Measurements from ENCODE around the gene ABCD4.
"Not testable (repeated sequence)": the region's sequence is repeated elsewhere in the genome, so short reads cannot be mapped to it uniquely, and the experiment has no call there.

The ABCD4 gene

GRCh38 chr14:74302634-74303569 lies at the start of gene ABCD4:
Gene ABCD4, minus strand, starts transcription at chr14:74302934. Its CDS starts 22 bp downstream, at chr14:74302912.
- DNase-seq (ENCODE audit: low read depth in 2 of 2) = peak; percentile 68 to 70

GRCh38 chr14:74350928-74351323 lies 48.2 kb upstream of the ABCD4 start:
- DNase-seq (ENCODE audit: low read depth in 2 of 2) = no peak

- DNase-seq (ENCODE audit: low read depth in 2 of 2) = no peak
Measured at GRCh38 chr14:74350211-74350927, 47.6 kb upstream of the ABCD4 start.

GRCh38 chr14:74349757-74350156 lies 47.0 kb upstream of the ABCD4 start:
- no peak for DNase-seq (ENCODE audit: low read depth in 2 of 2)

- DNase-seq (ENCODE audit: low read depth in 2 of 2) = no peak
Measured at GRCh38 chr14:74348735-74349463, 46.2 kb upstream of the ABCD4 start.

GRCh38 chr14:74348241-74348734 lies 45.6 kb upstream of the ABCD4 start, which contains the start of gene VRTN:
Gene VRTN, plus strand, starts transcription at chr14:74348471. Its CDS starts 8,313 bp downstream, at chr14:74356784.
- DNase-seq (ENCODE audit: low read depth in 2 of 2) = no peak

- no peak for DNase-seq (ENCODE audit: low read depth in 2 of 2)
Measured at GRCh38 chr14:74347795-74348100, 45.0 kb upstream of the ABCD4 start.

- no peak for DNase-seq (ENCODE audit: low read depth in 2 of 2)
Measured at GRCh38 chr14:74347097-74347794, 44.5 kb upstream of the ABCD4 start.

GRCh38 chr14:74346341-74346740 lies 43.6 kb upstream of the ABCD4 start:
- DNase-seq (ENCODE audit: low read depth in 2 of 2) = no peak

GRCh38 chr14:74333909-74334308 lies 31.2 kb upstream of the ABCD4 start:
- DNase-seq (ENCODE audit: low read depth in 2 of 2) = no peak

GRCh38 chr14:74329950-74330552 lies 27.3 kb upstream of the ABCD4 start:
- not testable (repeated sequence) for DNase-seq (ENCODE audit: low read depth in 2 of 2)

GRCh38 chr14:74326369-74327152 lies 23.8 kb upstream of the ABCD4 start:
- DNase-seq (ENCODE audit: low read depth in 2 of 2) = no peak

- DNase-seq (ENCODE audit: low read depth in 2 of 2) = no peak
Measured at GRCh38 chr14:74325446-74325845, 22.7 kb upstream of the ABCD4 start.

- DNase-seq (ENCODE audit: low read depth in 2 of 2) = no peak
Measured at GRCh38 chr14:74324931-74325361, 22.2 kb upstream of the ABCD4 start.

GRCh38 chr14:74314576-74314975 lies 11.8 kb upstream of the ABCD4 start:
- no peak for DNase-seq (ENCODE audit: low read depth in 2 of 2)

GRCh38 chr14:74313601-74314000 lies 10.9 kb upstream of the ABCD4 start:
- no peak for DNase-seq (ENCODE audit: low read depth in 2 of 2)

- DNase-seq (ENCODE audit: low read depth in 2 of 2) = no peak
Measured at GRCh38 chr14:74312161-74312560, 9.4 kb upstream of the ABCD4 start.

GRCh38 chr14:74309125-74310022 lies 6.6 kb upstream of the ABCD4 start:
- DNase-seq (ENCODE audit: low read depth in 2 of 2) = no peak

- no peak for DNase-seq (ENCODE audit: low read depth in 2 of 2)
Measured at GRCh38 chr14:74308695-74309094, 6.0 kb upstream of the ABCD4 start.
